Measurements from ENCODE around the gene EXOC2.

DNA sequence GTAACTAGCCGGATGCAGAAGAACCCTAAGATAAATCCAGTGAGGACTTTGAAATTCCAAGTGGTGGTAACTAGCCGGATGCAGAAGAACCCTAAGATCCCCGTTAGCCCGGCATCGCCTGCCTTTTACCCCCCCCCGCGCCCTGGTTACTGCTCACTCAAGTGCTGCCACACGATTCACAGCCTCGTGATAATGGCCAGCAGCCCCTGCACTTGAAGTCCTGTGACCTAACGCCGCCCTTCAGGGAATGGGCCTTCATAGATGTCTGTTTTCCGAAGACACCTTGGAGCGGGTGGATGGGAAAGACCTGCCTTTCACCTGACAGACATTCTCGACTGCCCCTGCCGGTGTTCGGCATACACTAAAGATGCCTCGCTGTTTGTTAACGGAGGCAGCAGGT lies 163.9 kb downstream of the EXOC2 start:
- TF ChIP-seq FOXK2 (IDR thresholded peaks at IDR 0.05) (no peak), ELF4 (IDR thresholded peaks at IDR 0.05) (no peak), FOXM1 (IDR thresholded peaks at IDR 0.05; ENCODE audit: borderline replicate concordance) (no peak), BHLHE40 (IDR thresholded peaks at IDR 0.05; ENCODE audit: borderline replicate concordance) (no peak), FOXA1 (IDR thresholded peaks at IDR 0.05) (no peak), ARNT (IDR thresholded peaks at IDR 0.05) (no peak)
